HG03469 (cell line): Measurements from ENCODE around the gene GRK5.
"Not testable (repeated sequence)": the region's sequence is repeated elsewhere in the genome, so short reads cannot be mapped to it uniquely, and the experiment has no call there.

Experiments used
- ATAC-seq: cut with Tn5 transposase; IDR thresholded peaks from one replicate; pipeline ENCODE4 v1.9.1; 2021; ENCODE audit warnings: mild to moderate bottlenecking, moderate library complexity, moderate number of reproducible peaks; ENCODE audit not compliant: unreplicated experiment

GRK5 gene

DNA sequence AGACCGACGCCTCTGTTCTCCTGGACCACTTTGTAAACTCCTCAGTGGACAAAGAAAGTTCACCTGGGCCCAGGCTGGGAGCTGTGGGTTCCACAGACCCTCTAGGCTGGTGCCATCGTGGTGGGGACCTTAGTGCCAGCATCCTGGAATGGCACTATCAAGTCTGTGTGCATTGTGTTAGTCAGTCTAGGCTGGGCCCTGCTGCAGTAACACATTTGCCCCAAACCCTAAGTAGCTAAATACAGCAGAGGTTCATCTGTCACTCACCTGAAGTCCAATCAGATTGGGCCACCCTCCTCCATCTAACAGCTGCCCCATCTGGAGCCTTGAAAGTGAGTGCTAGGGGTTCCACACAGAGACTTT is 224.4 kb downstream of the GRK5 start:
- ATAC-seq = no peak

GRCh38 chr10:119434942-119435341 is 227.6 kb downstream of the GRK5 start:
- ATAC-seq = not testable (repeated sequence)

DNA sequence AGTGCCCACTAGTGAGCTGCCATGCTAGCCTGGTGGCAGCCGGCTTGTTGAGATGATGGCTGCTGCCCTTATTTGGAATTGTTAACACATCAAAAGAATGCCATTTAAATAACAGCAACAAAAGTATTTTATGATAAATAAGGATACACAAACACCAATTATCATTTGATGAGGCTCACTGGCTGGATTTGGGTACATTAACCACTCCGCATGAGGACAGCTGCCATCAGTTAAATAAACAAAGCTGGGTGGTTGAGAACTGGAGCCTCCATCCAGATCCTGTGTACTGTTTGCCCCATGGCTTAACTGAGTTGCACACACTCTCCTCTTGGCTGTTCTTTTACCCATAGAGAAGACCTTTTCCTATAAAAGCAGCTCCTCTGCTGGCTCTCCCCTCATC is 231.3 kb downstream of the GRK5 start:
- ATAC-seq = no peak

GRCh38 chr10:119439922-119440321 is 232.6 kb downstream of the GRK5 start:
- ATAC-seq = no peak

DNA sequence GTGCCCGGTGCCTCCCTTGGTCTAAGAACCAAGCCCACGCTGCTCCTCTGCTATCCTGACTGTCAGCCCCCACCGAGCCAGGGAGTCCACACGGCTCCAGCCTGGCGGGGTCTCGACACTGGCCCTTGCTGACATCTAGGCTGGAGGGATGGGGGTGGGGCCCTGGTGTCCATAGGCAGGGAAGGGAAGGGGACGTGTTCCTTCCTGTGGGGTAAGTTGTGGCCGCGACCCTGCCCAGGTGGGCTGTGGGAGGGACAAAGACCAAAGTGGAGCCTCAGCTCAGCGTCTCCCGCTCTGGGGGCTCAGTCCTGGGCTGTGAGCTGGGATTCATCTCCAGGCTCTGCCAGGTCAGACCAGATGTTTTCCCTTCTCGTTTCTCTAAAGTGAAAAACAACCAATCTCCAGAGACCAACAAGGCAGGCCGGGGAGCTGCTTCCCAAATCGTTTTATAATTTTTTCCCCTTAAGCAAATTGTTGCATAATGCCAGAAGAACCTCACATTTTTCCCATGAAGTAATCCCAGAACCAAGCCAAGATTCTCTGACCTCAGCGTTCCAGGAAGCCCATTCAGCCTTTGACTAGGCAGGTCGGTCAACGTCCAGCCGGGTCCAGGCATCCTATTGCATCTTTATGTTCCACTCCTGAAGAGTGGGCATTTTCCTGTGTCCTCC is 233.9 kb downstream of the GRK5 start:
- ATAC-seq = no peak

DNA sequence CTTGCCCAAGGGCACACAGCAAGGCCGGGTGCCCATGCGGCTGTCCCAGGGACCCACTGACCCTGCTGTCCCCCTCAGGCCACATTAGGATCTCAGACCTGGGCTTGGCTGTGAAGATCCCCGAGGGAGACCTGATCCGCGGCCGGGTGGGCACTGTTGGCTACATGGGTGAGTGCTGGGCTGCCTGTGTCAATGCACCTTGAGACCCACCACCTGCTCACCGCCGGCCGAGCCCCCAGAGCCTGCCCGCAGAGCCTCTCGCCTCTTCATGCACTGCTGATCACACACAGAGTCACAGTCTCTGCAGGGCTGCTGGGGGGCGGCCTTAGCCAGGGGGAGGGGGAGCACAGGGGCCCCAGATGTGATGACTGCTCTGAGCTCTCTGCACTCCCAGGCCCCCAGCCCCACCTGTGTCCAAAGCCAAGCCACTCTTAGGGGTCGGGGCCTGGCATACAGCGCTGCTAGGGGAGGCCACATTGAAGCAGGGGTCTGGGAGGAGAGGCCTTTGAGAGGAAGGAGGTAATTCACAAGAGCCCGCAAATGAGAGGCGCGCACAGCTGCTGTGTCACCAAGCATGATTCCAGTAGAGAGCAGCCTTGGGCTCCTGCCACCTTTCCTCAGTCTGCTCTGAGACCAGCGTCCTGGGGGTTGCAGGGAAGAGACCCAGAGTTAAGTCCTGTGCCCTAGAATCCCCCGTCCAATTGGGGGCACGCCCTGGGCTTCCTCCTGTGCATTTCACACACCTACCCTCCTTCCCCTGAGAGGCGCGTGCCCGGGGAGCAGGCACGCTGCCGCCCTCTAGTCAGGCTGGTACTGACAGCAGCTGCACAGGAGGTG is 234.8 kb downstream of the GRK5 start:
- ATAC-seq = no peak

DNA sequence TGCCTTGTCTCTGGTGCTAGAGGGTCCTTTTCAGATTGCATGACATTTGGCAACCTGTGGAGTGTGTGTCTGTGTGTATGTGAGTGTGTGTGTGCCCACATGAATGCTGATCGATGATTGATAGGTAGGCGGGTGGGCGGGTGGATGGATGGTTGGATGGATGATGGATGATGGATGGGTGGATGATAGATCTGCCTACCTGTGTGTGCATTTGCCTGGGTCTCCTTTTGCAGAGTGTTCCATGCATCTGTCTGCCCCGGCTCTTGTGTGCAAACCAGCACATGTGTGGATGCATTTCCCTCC is 235.3 kb downstream of the GRK5 start:
- no peak for ATAC-seq

- ATAC-seq = no peak
Measured at GRCh38 chr10:119443441-119443840, 236.1 kb downstream of the GRK5 start.

DNA sequence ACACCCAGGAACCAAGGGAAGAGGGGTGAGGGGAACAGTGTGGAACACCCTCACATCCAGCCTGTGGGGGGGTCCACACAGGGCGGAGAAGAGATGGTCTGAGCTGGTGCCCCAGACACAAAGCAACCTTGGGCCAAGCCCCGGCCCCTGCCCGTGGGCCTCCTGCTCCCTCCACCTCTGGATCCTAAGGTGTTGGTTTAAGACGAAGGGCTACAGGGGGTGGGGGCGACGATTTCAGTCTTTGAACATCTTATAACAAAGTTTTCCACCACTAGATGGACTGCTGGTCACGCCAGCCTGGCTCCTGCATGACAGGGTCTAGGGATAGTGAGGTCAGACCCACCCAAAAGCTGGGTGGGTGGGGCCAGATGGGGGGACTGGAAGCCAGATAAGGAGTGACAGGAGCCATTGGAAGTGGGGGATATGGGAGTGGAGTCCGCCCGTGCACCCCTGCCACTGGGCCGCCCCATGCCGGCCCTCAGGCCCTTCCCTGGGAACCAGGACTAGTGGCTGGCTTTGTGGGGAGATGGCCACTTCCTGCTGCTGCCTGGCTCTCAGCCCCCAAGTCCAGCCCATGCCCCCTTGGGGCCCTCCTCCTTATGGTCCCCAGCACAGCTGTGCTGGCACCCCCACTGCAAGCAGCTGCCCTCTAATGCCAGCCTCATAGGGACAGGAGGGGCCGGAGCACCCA is 236.7 kb downstream of the GRK5 start:
- no peak for ATAC-seq

GRCh38 chr10:119444866-119445265 is 237.5 kb downstream of the GRK5 start:
- ATAC-seq = no peak

GRCh38 chr10:119445311-119445934 is 238.1 kb downstream of the GRK5 start:
- ATAC-seq = no peak

GRCh38 chr10:119445935-119446317 is 238.6 kb downstream of the GRK5 start:
- no peak for ATAC-seq

DNA sequence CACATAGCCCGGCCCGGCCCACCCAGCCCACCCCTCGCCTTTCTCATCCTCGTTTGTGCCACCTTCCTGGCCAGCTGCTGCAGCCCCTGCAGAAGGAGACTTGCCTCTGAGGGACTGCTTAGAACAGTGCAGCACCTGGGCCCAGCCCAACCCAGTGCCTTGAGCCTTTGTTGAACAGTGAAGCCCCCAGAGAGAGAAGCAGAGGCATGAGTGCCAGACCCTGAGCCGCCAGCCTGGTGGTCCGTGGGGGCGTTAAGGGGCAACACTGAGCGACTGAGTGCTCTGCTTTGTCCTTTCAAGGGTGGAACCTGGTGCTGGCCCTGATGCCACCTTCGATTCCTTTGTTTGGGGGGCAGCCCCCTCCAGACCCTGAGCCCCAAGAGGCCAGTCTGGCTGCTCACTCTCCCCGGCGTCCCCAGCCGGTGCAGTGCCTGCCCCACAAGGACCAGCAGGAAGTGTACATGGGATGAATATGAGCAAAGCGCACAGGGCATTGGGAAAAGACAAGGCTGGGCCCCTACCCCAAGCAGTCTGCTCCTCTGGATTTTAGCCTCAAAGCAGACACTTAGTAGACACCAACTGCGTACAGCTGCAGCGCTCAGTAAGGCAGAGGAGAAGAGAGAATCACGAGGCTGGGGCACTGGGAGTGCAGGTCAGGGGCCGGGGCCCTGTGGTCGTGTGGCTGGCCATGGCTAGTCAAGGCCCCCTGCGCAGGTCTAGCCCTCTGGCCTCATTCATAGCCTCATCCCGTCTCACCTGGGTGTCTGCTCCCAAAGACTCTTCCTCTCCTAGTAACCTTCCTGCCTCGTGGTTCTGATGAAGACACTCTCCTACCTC is 239.3 kb downstream of the GRK5 start:
- no peak for ATAC-seq

DNA sequence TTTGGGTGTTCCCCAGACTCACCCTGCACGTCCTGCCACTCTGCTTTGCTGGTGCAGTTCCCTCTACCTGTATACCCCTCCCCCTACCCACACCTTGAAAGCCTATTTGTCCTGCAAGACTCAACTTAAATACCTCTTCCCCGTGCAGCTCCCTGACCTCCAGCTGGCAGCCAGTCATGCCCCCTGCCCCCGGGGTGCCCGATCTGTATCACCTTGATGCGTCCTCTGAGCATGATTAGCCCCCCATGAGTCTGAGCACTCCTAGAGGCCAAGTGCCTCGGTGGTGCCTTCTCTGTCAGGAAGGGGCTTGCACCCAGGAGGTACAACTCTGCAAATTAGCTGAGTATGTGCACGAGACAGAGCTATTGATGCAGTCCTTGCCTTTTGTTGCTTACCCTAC is 240.1 kb downstream of the GRK5 start:
- no peak for ATAC-seq

DNA sequence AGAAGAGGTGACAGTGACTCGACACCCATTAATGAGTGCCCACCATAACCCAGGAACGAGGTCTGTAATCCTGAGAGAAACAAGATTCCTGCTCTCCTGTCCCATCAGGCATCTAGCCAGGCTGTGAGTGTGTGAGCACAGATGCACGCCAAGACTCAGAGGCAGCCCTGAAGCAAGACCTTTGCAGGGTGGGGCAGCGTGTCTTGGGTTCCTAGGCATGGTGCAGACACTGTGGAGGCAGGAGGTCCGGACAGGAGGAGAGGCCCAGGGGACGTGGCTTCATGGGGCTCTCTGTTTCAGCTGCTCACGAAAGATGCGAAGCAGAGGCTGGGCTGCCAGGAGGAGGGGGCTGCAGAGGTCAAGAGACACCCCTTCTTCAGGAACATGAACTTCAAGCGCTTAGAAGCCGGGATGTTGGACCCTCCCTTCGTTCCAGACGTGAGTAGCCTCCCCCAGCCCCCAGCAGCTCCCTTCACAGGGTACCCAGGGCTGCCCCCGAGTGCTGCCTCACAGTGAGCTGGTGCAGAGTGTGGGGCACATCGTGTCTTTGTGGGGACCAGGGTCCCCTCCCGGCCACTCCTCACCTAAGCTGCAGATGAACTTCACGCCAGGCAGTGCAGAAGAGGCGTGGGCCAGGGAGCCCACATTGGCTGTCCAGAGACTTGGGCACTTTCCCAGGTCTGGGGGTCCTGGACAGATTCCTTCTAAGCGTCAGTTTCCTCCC is 240.6 kb downstream of the GRK5 start:
- ATAC-seq = no peak

GRCh38 chr10:119448628-119449584 is 241.5 kb downstream of the GRK5 start:
- no peak for ATAC-seq

- ATAC-seq = no peak
Measured at GRCh38 chr10:119449760-119450461, 242.5 kb downstream of the GRK5 start.

DNA sequence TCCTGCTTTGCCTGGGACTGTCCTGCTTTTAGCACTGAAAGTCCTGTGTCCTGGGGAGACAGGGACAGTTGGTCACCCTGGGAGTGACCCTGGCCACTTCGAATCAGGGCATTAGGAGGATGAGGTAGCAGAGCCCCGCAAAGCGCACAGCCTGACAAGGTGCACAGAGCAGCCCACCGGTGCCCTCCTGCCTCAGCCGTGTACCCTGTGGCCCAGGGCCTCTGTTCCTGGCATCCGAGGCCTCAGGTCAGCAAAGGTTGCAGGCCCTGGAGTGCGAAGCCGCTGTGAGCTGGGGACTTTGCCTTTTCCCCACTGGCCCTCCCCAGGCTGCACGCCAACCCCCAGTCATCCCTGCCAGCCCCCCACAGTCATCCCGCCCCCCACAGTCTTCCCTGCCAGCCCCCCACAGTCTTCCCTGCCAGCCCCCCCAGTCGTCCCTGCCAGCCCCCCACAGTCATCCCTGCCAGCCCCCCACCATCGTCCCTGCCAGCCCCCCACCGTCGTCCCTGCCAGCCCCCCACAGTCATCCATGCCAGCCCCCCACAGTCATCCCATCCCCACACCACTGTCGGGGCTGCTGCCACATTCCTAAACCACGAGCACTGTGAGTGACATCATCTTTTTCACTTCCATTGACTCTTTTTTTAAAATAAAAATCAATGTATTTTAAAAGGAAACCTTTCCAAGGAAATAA is 243.4 kb downstream of the GRK5 start:
- ATAC-seq = no peak
